Hematopoietic multipotent progenitor cell treated with erythropoietin and hydrocortisone succinate and interleukin-3 and kit ligand, for 17 days (in vitro differentiated cells): ENCODE measurements around the gene ACOX3.

ENCODE experiments used
- DNase-seq: peaks from one replicate; pipeline ENCODE4 v3.0.0-alpha.2; 2015; ENCODE audit warnings: low spot score

ACOX3 gene

DNA sequence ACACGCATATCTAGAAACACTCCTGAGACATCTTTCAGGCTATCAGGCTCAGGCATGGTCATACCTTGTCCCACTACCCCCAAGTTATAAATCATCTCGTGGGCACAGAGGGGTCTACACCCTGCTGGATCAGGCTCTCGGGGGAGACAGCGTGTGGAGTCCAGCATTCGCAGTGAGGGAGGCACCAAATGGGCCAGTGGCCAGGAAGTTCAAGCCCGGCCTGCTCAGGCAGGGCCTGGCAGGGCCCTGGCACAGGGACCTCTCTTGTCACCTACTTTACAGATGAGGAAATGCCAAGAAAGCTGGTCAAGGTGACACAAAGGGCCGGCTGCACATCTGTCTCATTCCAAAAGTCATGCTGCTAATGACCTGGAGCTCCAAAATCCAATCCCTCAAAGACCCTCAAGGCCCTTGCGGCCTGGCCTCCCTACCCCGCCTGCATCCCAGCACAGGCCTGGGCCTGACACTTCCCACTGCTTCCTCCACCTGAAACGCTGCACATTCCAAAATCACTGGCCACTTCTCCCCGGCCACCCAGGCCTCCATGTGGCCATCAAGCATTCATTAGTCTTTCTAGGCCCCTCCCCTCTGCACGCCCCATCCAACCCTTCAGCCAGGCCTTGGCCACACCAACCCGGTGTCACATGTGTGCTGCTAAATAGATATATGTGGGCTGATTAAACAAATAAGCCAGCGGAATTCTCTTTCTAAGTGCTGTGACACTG, 35.6 kb downstream of the ACOX3 start:
- no peak for DNase-seq

DNA sequence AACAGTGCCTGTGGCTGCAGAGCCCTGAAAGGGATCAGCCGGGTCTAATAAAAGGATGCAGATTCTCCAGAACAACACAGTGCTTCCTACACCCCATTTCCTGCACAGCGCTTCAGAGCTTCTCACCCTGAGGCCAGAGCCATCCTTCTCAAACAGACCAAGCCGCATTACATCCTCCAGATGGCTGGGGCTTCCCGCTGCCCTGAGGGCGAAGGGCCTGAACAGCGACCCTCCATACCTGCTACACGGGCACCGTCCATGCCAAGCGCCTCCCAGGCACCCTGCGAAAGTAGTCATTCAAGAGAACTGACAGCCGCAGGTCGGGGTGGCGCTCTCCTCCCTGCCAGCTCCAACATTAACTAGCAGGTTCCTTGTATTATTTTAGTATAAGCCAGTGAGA, 36.5 kb downstream of the ACOX3 start:
- no peak for DNase-seq

DNA sequence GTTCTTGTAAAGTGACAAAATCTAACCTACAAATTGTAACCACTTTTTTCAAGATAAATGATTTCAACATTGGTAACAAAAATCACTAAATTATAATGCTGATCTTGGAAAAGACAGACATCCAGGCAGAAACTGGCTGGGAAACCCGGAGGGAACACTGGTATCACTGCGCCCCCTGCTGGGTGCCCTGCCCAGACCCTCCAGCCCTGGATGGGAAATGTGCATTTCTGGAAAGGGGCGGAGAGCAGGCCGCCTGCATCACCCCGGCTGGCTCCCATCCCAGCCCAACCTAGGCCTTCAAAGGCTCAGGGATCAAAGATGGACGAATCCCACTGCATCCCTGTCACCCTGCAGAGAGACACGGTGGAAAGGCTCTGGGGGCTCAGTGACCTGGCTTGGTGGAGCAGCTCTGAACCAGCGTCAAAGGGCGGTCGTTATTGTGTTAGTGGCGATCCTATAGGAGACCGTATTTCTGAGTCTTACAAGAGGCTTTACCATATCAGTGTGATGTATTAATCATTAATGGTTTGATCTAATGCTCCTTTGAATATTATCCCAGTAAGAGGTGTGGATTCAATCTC, 37.3 kb downstream of the ACOX3 start:
- DNase-seq, result peak; percentile 52

DNA sequence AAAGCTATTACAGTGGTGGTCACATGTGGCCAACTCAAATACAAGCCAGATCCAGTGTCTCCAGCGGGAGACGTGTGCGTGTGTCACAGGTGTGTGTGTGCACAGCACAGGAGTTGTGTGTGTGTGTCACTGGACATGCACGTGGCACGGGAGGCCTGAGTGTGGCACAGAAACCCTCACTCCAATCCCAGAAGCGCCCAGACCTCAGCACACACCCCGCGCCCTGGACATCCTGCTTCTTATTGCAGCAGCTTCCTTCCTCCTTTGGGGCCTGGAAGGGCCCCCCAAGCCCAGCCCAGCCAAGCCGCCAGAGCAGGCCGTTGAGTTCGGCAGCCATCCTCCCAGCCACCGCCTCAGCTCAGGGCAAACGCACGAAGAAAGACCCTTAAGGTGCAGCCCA, 37.9 kb downstream of the ACOX3 start:
- DNase-seq, result no peak

DNA sequence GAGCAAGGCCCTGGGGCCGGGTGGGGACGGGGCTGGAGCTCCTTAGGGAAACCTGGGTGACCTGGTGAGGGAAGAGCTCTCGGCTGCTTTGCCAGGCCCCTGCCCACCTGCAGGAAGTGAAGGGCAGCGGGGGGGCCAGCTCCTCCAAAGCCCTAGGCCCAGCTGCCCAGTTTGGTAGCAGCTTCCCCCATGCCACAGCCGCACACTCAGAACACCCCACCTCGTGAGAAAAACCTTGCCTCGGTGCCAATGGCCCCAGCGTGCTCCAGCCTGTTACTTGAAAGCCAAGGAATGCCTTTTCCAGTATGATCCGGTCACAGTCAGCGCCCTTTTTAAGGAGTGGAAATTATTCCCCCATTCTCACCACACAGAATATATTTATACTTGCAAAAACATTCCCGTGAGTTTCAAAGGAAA, 38.3 kb downstream of the ACOX3 start:
- no peak for DNase-seq

DNA sequence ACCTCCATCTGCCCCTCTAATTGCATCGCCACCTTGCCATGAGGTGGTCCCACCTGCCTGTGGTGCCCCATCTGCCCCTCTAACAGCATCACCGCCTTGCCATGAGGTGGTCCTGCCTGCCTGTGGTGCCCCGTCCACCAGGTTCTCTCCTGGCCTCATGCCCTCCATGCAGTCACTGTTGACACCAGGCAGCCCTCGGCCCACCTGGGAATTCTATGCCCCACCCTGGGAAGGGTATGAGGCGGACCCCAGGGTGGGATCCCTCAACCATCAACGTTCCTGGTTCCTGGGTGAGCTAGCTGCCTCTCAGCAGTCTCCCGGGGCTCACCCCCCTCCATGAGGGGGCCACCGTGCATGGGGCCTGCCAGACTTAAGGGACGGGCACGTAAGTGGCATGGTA, 38.9 kb downstream of the ACOX3 start:
- no peak for DNase-seq

DNA sequence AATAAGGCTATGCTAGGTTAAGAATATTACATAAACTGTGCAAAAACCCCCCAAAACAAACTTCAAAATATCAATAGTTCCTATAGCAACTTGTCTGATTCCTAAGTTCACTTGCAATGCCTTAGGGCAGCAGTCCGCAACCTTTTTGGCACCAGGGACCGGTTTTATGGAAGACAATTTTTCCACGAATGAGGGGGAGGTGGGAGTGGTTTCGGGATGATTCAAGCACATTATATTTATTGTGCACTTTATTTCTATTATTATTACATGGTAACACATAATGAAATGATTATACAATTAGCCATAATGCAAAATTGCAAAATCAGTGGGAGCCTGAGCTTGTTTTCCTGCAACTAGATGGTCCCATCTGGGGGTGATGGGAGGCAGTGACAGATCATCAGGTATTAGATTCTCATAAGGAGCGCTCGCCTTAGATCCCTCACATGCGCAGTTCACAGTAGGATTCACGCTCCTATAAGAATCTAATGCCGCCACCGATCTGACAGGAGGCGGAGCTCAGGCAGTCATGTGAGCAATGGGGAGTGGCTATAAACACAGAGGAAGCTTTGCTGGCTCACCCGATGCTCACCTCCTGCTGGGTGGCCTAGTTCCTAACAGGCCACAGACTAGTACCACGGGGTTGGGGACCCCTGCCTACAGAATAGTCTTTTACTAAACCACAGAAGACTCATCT, 39.7 kb downstream of the ACOX3 start:
- no peak for DNase-seq

DNA sequence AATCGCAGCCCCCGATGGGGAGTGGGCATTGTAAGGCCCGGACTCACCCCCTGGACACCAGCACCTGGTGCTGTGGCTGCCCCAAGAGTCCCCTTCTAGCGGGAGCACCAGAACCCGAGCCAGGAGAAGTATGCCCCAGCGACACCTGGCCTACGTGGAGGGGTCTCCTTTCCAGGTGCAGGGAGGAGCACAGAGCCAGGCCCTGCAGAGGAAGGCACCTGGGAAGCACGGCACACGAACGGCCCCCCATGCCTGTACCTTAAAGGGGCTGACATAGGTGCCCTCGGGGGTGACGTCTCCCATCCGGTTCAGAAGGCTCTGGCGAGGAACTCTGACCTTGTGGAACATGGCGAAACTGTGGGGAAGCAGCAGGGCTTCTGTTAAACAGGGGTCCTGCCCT, 41.2 kb downstream of the ACOX3 start:
- no peak for DNase-seq

DNA sequence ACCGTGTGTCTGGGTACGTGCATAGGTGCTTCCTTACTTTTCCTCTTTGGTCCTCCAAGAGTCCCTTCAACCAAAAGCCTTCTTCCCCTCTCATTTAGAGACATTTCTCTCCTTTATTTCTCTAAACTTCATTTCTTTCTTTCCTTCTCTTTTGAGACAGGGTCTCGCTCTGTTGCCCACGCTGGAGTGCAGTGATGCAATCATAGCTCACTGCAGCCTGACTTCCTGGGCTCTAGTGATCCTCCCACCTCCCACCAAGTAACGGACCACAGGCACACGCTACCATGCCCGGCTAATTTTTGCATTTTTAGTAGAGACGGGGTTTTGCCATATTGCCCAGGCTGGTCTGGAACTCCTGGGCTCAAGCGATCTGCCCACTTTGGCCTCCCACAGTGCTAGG, 42.2 kb downstream of the ACOX3 start:
- no peak for DNase-seq

DNA sequence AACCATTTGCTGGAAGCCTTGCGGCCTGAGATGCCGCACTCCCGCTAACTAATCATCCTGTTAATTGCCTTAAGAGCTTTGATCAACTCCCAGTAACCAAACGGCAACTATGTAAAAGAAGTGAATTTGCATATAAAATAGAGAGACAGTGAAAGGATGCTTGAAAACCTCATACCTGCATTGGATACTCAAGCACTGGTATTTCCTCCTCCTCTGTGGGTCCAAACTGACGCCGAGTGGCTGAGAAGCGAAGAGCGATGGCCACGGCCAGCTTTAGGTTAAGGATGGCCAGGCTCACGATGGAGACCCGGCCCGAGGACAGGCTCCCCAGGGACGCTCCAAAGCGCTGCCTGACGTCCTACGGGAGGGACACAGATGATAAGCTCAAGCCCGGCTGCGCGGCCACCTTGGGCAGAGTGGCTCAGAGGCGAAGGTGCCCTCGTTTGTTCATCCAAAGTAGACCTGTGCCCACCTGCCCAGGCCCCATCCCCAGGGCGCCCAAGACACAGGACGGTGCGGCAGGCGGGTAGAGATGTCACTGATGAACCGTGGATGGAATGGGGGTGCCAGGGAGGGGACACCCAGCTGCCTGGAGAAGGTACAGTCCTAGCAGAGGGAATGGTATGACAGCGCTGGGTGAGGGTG, 43.6 kb downstream of the ACOX3 start:
- no peak for DNase-seq

DNA sequence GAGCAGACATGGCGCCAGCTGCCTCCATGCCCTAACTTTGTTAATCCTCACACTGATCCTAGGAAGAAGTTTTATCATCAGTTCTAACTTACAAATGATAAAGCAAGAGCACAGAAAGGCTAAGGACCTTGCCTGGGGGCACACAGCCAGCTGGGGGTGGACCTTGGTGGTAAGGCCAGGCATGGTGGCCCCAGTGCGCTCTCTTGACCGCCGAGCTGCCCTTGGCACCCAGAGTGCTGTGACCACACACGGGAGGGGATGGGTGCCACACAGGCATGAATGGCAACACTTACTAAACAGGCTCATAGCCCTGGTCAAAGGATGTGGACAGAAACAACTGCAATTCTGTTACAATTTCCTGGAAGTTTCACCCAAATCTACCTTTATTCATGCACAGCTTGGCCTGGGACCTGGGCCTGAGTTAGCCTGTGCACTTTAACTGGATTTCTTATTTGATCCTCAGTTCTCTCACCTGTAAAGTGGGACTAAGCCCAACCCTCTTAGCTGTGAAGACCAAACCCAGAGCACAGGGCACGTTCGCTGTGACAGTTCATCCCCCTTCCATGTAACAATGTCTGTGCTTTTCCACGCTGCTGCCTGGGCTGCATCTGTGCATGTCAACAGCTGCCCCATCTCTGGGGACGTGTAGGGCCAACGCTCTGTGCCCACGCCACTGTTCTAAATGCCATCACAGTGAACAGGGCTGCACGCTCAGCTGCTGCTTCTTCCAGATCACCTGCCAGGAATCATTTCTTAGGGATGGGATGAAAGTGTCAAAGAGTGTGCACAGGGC, 44.8 kb downstream of the ACOX3 start:
- DNase-seq, result no peak

DNA sequence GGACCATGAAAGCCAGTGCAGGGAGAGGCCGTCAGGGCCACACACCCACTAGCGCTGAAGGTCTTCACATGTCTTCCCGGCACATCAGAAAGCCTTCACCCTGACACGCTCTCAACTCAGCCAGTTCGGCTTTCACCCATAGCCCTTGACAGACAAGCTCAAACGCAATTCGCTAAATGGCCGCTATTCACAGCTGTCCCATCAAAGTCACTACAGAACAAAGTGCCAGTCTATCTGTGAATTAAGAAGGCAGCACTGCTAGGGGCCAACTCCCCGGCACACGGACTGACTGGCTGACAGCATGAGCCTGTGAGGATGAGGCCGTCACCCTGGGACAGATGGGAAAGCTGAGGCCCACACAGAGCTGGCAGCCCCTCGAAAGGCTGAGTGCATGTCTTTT, 45.7 kb downstream of the ACOX3 start:
- DNase-seq, result no peak

DNA sequence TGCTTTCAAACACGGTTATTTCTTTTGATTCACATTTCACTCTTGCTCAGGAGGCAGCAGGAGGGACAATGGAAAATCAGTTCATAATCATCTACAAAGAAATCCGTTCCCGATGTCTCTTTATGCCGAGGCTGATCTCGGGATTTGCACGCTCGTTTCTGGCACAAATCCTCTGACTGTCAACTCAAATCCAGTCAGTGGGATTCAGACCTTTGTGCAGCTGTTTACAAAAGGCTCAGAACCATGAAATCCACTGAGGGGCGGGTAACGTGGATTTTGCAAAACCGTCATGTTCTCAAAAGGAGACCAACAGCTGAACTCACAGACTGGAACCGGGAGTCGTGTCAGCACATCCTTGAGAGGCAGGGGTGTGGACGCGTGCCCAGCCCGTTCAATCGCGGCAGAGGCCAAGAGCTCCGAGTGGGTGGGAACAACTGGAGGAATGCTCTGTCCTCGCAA, 46.4 kb downstream of the ACOX3 start:
- no peak for DNase-seq

DNA sequence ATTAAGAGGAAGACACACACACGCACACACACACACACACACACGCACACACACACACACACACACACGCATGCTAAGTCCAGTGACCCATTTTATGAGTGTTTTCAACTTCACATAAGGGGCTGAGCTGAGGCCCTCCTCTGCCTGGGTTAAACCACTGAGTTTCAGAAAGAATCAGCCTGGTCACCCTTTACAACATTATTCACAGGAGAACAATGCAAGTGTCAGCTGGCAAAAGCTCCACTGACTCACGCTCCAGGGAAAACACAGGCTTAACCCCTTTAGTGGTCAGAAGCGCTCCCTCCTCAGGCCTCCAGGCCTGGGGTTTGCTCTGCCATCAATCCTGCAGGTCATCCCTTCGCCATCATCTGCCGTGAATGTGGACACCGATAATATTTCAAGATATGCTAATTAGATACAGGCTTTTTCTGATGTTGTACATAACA, 46.9 kb downstream of the ACOX3 start:
- no peak for DNase-seq

DNA sequence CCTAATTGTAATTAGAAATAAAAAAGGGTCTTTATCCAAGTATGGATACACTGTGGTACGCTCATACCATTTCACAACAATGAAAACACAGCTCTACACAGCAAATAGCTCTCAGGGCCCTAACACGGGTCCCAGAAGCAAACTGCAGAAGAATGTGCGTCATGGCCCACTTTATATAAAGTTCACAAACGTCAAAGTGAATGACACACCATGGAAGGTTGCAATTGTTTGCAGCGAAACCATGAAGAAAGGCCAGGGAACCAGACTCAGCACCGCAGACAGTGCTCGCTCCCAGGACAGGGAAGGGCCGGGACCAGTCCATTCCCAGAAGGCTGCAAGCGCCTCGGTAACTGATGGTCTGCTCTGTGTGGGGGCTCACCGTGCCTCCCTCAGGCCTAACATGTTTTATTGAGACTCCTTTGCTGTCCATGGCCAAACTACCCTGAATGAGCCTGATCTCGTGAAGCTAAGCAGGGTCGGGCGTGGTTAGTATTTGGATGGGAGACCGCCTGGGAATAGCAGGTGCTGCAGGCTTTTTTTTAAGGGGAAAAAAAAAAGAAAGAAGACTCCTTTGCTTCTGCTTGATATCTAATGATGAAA, 47.8 kb downstream of the ACOX3 start:
- no peak for DNase-seq

DNA sequence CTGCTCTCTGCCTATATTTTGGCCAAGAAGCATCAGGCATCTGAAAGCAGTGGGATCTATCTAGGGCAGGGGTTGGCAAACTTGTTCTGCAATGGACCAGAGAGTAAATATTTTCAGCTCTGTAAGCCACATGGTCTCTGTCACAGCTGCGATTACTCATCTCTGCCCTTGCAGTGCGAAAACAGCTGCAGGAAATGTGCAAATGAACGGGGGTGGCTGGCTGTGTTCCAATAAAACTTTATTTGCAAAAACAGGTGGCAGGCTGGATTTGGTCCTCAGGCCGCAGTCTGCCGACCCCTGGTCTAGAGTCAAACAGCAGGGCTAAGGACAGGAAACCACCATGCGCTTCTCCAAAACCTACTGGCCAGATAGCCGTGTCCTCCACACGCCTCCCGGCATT, 48.6 kb downstream of the ACOX3 start:
- no peak for DNase-seq

DNA sequence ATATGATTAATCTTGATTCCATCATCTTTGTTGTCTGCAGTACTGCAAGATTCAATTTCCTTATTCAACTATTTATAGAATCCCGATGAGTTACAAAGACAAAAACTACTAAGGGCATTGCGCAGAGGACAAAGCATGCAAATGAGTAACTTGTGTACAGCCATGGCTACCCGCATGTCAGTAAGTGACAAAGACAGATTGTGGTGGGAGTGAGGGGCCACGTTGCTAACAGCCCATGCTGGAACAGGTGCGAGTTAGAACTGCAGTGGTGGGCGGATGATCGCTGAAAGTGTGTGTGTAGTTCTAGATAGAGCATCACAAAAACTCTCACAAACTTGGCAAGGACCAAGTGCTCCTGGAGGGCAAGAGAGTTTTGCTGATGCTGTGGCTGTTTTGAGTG, 49.5 kb downstream of the ACOX3 start:
- no peak for DNase-seq

DNA sequence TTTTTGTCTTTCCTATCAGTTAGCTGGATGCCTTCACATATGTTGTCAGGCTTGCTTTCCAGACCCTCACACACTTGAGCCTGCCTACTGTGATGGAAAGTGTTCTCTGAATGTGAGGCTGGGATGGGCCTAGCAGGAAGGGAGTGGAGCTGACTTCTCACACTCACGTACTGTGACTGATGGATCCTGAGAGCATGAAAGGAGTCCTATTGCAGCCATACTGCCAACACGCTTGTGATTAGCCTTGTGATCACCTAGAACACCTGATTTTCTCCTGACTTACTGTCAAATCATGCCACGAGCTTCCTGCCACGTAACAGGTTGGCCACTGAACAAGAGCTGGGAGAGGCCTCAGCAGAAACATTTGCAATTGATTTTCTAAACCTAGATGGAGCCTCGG, 49.9 kb downstream of the ACOX3 start:
- no peak for DNase-seq

DNA sequence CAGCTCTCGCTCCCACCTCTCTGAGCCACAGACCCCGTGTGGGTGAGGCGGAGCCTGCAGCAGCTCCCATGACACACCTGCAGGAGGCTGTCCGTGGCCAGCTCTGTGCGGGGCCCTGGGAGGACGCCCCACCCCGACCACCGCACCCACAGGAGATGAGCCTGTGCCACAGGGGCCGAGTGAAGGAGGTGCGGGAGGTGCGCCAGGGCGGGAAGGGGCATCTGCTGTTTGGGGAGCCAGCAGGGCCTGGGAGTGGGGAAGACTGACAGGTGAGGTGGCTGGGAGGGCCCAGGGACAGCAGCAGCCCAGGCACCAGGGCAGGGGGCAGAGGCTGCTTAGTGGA, 52.0 kb downstream of the ACOX3 start:
- no peak for DNase-seq

DNA sequence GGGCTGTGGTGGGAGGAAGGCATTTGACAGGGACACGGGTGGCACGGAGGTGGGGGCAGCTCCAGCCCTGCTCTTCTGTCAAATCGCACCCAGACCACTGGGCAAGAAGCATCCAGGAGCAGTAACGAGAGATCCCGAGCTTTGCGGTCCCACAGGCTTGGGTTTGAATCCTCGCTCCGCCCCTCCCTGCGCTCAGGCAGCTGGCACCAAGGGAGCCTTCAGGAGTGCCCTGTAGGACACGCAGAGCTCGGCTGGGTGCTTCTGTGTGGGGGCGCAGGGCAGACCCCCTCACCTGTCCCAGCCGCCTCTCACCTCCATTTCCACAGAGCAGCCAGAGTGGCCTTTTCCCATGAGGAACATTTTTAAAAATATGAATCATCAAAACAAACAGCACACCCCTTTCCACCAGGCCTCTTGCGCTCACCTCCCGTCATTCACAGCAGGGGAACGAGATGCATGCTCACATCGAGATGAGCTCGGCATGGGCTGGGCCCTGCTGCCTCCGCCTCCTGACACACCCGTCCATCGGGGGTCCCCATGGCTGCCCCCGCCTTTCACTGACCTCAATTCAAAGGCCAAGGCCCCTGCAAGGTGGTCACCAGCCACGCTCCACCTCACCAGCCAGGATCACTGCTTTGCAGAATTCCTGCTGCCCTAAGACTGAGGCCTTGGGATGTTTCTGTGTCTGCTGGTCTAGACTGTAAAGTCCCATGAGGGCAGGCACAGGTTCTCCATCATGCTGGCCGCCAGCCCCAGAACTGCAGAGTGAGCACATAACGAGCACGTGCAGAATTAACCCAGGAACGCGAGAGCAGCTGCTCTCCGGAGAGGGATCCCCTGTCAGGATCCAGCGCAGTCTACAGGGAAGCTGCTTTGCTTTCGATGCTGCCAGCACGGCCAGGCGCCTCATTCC, 52.7 kb downstream of the ACOX3 start:
- DNase-seq, result no peak

DNA sequence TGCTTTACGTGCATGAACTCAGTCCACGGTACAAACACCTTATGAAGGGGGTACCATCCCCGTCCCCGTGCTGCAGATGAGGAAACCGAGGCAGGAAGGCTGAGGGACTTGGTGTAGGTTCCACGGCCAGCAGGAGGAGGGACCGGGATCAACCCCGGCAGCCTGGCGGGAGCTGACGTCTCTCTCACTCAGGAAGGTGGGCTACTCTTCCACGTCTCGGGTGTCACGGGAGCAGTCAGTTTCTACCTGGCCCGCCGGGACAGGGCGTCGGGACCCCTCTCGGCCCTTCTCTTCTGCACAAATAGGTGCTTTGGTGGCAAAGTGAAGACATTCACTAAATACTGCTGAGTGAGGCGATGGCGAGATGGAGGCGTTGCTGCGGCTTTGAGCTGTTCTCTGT, 53.3 kb downstream of the ACOX3 start:
- DNase-seq, result no peak
